ENCODE data around the gene ARHGEF11.

The ARHGEF11 gene

GRCh38 chr1:157035121-157035520 is 10.4 kb downstream of the ARHGEF11 start:
- WGBS (ENCODE audit: insufficient coverage): 97% methylated on average over 5 of the region's 6 CpGs
- CTCF ChIA-PET: interaction anchor here (1.4 kb wide), 1 partner anchor 8 kb away, joined by 3 read pairs; no protein-coding TSS in a partner anchor
- no peaks in the 10 kb centered on the region for H3K36me3 ChIP-seq (ENCODE audit: control insufficient read depth in 4 of 4, insufficient read depth in 4 of 4, low read length in 3 of 4)
- POLR2A ChIA-PET: interaction anchor here (0.6 kb wide), 1 partner anchor 81 kb away, joined by 4 read pairs; no protein-coding TSS in a partner anchor
- H3K4me3 ChIP-seq (ENCODE audit: control insufficient read depth in 1 of 7, extremely low read depth in 1 of 7, insufficient read depth in 4 of 7, low read depth in 2 of 7, low read length in 6 of 7): no peak overlapping the region
- DNase-seq: no peak
- H3K27ac ChIP-seq (ENCODE audit: insufficient read depth in 1 of 2, low read depth in 1 of 2, low read length in 2 of 2, poor library complexity in 1 of 2, severe bottlenecking in 2 of 2): no peak overlapping the region
- H3K9me3 ChIP-seq (ENCODE audit: control extremely low read depth in 1 of 5, control insufficient read depth in 4 of 5, insufficient read depth in 2 of 5, low read depth in 1 of 5, low read length in 4 of 5): no peaks in the 10 kb centered on the region
- no peaks in the 10 kb centered on the region for H3K27me3 ChIP-seq (replicated peaks in 2 of 5; ENCODE audit: control insufficient read depth in 4 of 5, insufficient read depth in 5 of 5, low read length in 4 of 5)
- peaks cover 0 to under 1% (median 0%) of the 10 kb centered on the region in 4 experiments for H3K4me1 ChIP-seq (ENCODE audit: control extremely low read depth in 1 of 4, control insufficient read depth in 4 of 4, insufficient read depth in 4 of 4, low read length in 3 of 4)

- no peak for DNase-seq
- Histone ChIP-seq H3K4me3 (ENCODE audit: control insufficient read depth in 1 of 7, extremely low read depth in 1 of 7, insufficient read depth in 4 of 7, low read depth in 2 of 7, low read length in 6 of 7) (no peak overlapping the region), H3K4me1 (ENCODE audit: control extremely low read depth in 1 of 4, control insufficient read depth in 4 of 4, insufficient read depth in 4 of 4, low read length in 3 of 4) (no peaks in the 10 kb centered on the region), H3K27ac (ENCODE audit: insufficient read depth in 1 of 2, low read depth in 1 of 2, low read length in 2 of 2, poor library complexity in 1 of 2, severe bottlenecking in 2 of 2) (no peak overlapping the region), H3K27me3 (replicated peaks in 2 of 5; ENCODE audit: control insufficient read depth in 4 of 5, insufficient read depth in 5 of 5, low read length in 4 of 5) (no peaks in the 10 kb centered on the region), H3K36me3 (ENCODE audit: control insufficient read depth in 4 of 4, insufficient read depth in 4 of 4, low read length in 3 of 4) (no peaks in the 10 kb centered on the region), H3K9me3 (ENCODE audit: control extremely low read depth in 1 of 5, control insufficient read depth in 4 of 5, insufficient read depth in 2 of 5, low read depth in 1 of 5, low read length in 4 of 5) (no peaks in the 10 kb centered on the region)
- POLR2A ChIA-PET: no interaction called here
- CTCF ChIA-PET: interaction anchor here (0.9 to 1.4 kb wide), 2 partner anchors 9 to 29 kb away, joined by 3 to 4 read pairs; no protein-coding TSS in a partner anchor
- WGBS (ENCODE audit: insufficient coverage): 90% methylated on average over 6 of the region's 7 CpGs
Observed at GRCh38 chr1:157034137-157034800, 11.3 kb downstream of the ARHGEF11 start.

DNA sequence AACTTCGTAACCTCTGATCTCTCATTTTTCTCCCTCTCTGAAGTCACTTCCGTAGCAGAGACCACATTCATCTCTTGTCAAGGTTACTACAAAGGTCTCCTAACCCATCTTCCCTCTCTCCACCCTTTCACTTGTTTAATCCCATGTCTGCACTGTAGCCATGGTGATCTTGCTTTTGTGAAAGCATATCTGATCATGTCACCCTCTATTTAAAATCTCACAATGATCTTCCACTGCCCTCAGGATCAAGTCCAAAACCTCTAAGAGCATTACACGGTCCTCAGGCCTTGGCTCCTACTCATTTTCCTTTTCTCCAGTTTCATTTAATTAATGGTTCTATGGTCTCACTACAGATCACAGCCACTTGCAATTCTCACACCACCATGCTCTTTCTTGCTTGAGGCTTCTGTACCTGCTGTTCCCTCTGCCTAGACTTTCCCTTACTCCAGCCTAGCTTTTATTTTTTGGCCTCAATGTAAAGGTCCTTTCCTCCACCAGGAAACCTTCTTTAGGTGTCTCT is 12.1 kb downstream of the ARHGEF11 start:
- 100% methylated on average over 3 of the region's 3 CpGs for WGBS (ENCODE audit: insufficient coverage)
- H3K4me1 ChIP-seq (ENCODE audit: control extremely low read depth in 1 of 4, control insufficient read depth in 4 of 4, insufficient read depth in 4 of 4, low read length in 3 of 4): no peaks in the 10 kb centered on the region
- ChIA-PET POLR2A (no interaction called here), CTCF (interaction anchor here (0.9 kb wide), 1 partner anchor 30 kb away, joined by 4 read pairs; no protein-coding TSS in a partner anchor)
- H3K9me3 ChIP-seq (ENCODE audit: control extremely low read depth in 1 of 5, control insufficient read depth in 4 of 5, insufficient read depth in 2 of 5, low read depth in 1 of 5, low read length in 4 of 5): no peaks in the 10 kb centered on the region
- H3K27ac ChIP-seq (ENCODE audit: insufficient read depth in 1 of 2, low read depth in 1 of 2, low read length in 2 of 2, poor library complexity in 1 of 2, severe bottlenecking in 2 of 2): no peak overlapping the region
- no peak for DNase-seq
- no peaks in the 10 kb centered on the region for H3K36me3 ChIP-seq (ENCODE audit: control insufficient read depth in 4 of 4, insufficient read depth in 4 of 4, low read length in 3 of 4)
- no peaks in the 10 kb centered on the region for H3K27me3 ChIP-seq (replicated peaks in 2 of 5; ENCODE audit: control insufficient read depth in 4 of 5, insufficient read depth in 5 of 5, low read length in 4 of 5)
- no peak overlapping the region for H3K4me3 ChIP-seq (ENCODE audit: control insufficient read depth in 1 of 7, extremely low read depth in 1 of 7, insufficient read depth in 4 of 7, low read depth in 2 of 7, low read length in 6 of 7)

GRCh38 chr1:157032303-157032702 is 13.2 kb downstream of the ARHGEF11 start:
- no peaks in the 10 kb centered on the region for H3K4me1 ChIP-seq (ENCODE audit: control extremely low read depth in 1 of 4, control insufficient read depth in 4 of 4, insufficient read depth in 4 of 4, low read length in 3 of 4)
- no peak overlapping the region for H3K27ac ChIP-seq (ENCODE audit: insufficient read depth in 1 of 2, low read depth in 1 of 2, low read length in 2 of 2, poor library complexity in 1 of 2, severe bottlenecking in 2 of 2)
- no peaks in the 10 kb centered on the region for H3K36me3 ChIP-seq (ENCODE audit: control insufficient read depth in 4 of 4, insufficient read depth in 4 of 4, low read length in 3 of 4)
- H3K9me3 ChIP-seq (ENCODE audit: control extremely low read depth in 1 of 5, control insufficient read depth in 4 of 5, insufficient read depth in 2 of 5, low read depth in 1 of 5, low read length in 4 of 5): no peaks in the 10 kb centered on the region
- CTCF ChIA-PET: no interaction called here
- H3K27me3 ChIP-seq (replicated peaks in 2 of 5; ENCODE audit: control insufficient read depth in 4 of 5, insufficient read depth in 5 of 5, low read length in 4 of 5): no peaks in the 10 kb centered on the region
- no peak overlapping the region for H3K4me3 ChIP-seq (ENCODE audit: control insufficient read depth in 1 of 7, extremely low read depth in 1 of 7, insufficient read depth in 4 of 7, low read depth in 2 of 7, low read length in 6 of 7)
- POLR2A ChIA-PET: no interaction called here
- 94% methylated on average over 3 of the region's 3 CpGs for WGBS (ENCODE audit: insufficient coverage)
- no peak for DNase-seq

DNA sequence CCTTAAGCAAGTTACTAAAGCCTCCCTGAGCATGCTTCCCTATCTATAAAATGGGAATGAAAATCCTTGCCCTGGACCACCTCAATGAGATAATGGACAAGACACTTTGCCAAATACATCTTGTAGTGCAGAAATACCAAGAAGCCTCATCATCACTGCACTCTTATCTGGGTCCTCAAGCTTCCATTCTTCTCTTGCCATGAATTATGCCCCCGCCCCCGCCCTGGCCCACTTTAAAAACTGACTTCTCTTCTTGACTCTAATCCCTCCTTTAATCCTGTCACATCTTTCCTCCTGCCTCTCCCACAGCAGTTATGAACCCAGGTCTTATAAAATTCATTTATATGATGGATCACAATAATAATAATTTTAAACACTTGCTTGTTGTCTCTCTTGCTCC is 14.8 kb downstream of the ARHGEF11 start:
- Histone ChIP-seq H3K9me3 (ENCODE audit: control extremely low read depth in 1 of 5, control insufficient read depth in 4 of 5, insufficient read depth in 2 of 5, low read depth in 1 of 5, low read length in 4 of 5) (no peaks in the 10 kb centered on the region), H3K27ac (ENCODE audit: insufficient read depth in 1 of 2, low read depth in 1 of 2, low read length in 2 of 2, poor library complexity in 1 of 2, severe bottlenecking in 2 of 2) (no peak overlapping the region), H3K4me1 (ENCODE audit: control extremely low read depth in 1 of 4, control insufficient read depth in 4 of 4, insufficient read depth in 4 of 4, low read length in 3 of 4) (no peaks in the 10 kb centered on the region), H3K4me3 (ENCODE audit: control insufficient read depth in 1 of 7, extremely low read depth in 1 of 7, insufficient read depth in 4 of 7, low read depth in 2 of 7, low read length in 6 of 7) (no peak overlapping the region), H3K27me3 (replicated peaks in 2 of 5; ENCODE audit: control insufficient read depth in 4 of 5, insufficient read depth in 5 of 5, low read length in 4 of 5) (no peaks in the 10 kb centered on the region), H3K36me3 (ENCODE audit: control insufficient read depth in 4 of 4, insufficient read depth in 4 of 4, low read length in 3 of 4) (no peaks in the 10 kb centered on the region)
- POLR2A ChIA-PET: no interaction called here
- DNase-seq: no peak
- CTCF ChIA-PET: no interaction called here
- 100% methylated on average over 2 of the region's 2 CpGs for WGBS (ENCODE audit: insufficient coverage)

GRCh38 chr1:157028674-157029073 is 16.9 kb downstream of the ARHGEF11 start:
- peaks cover 0 to 3% (median 0%) of the 10 kb centered on the region in 5 experiments for H3K9me3 ChIP-seq (ENCODE audit: control extremely low read depth in 1 of 5, control insufficient read depth in 4 of 5, insufficient read depth in 2 of 5, low read depth in 1 of 5, low read length in 4 of 5)
- no peaks in the 10 kb centered on the region for H3K4me1 ChIP-seq (ENCODE audit: control extremely low read depth in 1 of 4, control insufficient read depth in 4 of 4, insufficient read depth in 4 of 4, low read length in 3 of 4)
- WGBS (ENCODE audit: insufficient coverage): 100% methylated on average over 1 of the region's 4 CpGs
- DNase-seq: no peak
- H3K27ac ChIP-seq (ENCODE audit: insufficient read depth in 1 of 2, low read depth in 1 of 2, low read length in 2 of 2, poor library complexity in 1 of 2, severe bottlenecking in 2 of 2): no peak overlapping the region
- CTCF ChIA-PET: no interaction called here
- no peaks in the 10 kb centered on the region for H3K36me3 ChIP-seq (ENCODE audit: control insufficient read depth in 4 of 4, insufficient read depth in 4 of 4, low read length in 3 of 4)
- POLR2A ChIA-PET: no interaction called here
- H3K27me3 ChIP-seq (replicated peaks in 2 of 5; ENCODE audit: control insufficient read depth in 4 of 5, insufficient read depth in 5 of 5, low read length in 4 of 5): no peaks in the 10 kb centered on the region
- H3K4me3 ChIP-seq (ENCODE audit: control insufficient read depth in 1 of 7, extremely low read depth in 1 of 7, insufficient read depth in 4 of 7, low read depth in 2 of 7, low read length in 6 of 7): no peak overlapping the region

DNA sequence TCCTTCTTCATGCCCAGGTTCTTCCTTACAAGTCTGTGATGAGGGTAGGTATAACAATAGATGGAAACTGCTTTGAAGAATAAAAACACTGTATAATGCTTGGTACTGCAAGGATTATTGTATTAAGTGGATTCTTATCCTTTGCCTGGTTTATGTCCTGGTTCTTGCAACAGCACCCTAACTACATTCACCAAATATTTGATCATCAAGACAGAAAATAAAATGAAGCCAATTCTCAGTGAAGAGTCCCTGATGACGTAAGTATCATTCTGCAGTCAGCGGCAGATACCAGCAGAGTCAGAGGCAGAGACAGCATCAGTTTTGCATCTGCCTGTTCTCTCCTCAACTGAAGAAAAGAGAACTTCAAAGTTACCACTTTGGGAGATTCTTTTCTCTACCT is 19.7 kb downstream of the ARHGEF11 start:
- no peak for DNase-seq
- no peak overlapping the region for H3K27ac ChIP-seq (ENCODE audit: insufficient read depth in 1 of 2, low read depth in 1 of 2, low read length in 2 of 2, poor library complexity in 1 of 2, severe bottlenecking in 2 of 2)
- CTCF ChIA-PET: interaction anchor here (1.2 to 1.7 kb wide), 2 partner anchors 10 to 14 kb away, joined by 3 to 4 read pairs; no protein-coding TSS in a partner anchor
- no peaks in the 10 kb centered on the region for H3K27me3 ChIP-seq (replicated peaks in 2 of 5; ENCODE audit: control insufficient read depth in 4 of 5, insufficient read depth in 5 of 5, low read length in 4 of 5)
- no peaks in the 10 kb centered on the region for H3K4me1 ChIP-seq (ENCODE audit: control extremely low read depth in 1 of 4, control insufficient read depth in 4 of 4, insufficient read depth in 4 of 4, low read length in 3 of 4)
- H3K9me3 ChIP-seq (ENCODE audit: control extremely low read depth in 1 of 5, control insufficient read depth in 4 of 5, insufficient read depth in 2 of 5, low read depth in 1 of 5, low read length in 4 of 5): peaks cover 0 to 18% (median 7%) of the 10 kb centered on the region in 5 experiments
- WGBS (ENCODE audit: insufficient coverage): 100% methylated on average over 2 of the region's 2 CpGs
- POLR2A ChIA-PET: no interaction called here
- H3K36me3 ChIP-seq (ENCODE audit: control insufficient read depth in 4 of 4, insufficient read depth in 4 of 4, low read length in 3 of 4): peaks cover 0 to 3% (median 2%) of the 10 kb centered on the region in 4 experiments
- H3K4me3 ChIP-seq (ENCODE audit: control insufficient read depth in 1 of 7, extremely low read depth in 1 of 7, insufficient read depth in 4 of 7, low read depth in 2 of 7, low read length in 6 of 7): no peak overlapping the region

Measured in common myeloid progenitor, CD34-positive (primary cell).